ENCODE data around the gene PDXDC1. TPM values are rescaled to one million over a fixed set of nuclear protein-coding genes. Genes with fewer than 3 reads are reported as not detected.
"Not testable (repeated sequence)": the region's sequence is repeated elsewhere in the genome, so short reads cannot be mapped to it uniquely, and the experiment has no call there.

The PDXDC1 gene
- total and polyA plus RNA-seq, 4 donors: 35.7 to 109 (median 69.6) TPM

- peaks cover 0 to 12% (median 7%) of the 10 kb centered on the region in 4 donors for H3K36me3 ChIP-seq (ENCODE audit: control insufficient read depth in 4 of 4, insufficient read depth in 4 of 4, low read length in 4 of 4)
- not testable (repeated sequence) for H3K27me3 ChIP-seq (ENCODE audit: control insufficient read depth in 3 of 3, insufficient read depth in 3 of 3, low read length in 2 of 3); H3K4me3 ChIP-seq; H3K9me3 ChIP-seq (ENCODE audit: control insufficient read depth in 4 of 4, insufficient read depth in 3 of 4, low read length in 3 of 4); DNase-seq; H3K27ac ChIP-seq (ENCODE audit: low read depth in 1 of 2, low read length in 1 of 2); ATAC-seq (ENCODE audit: insufficient read depth, low FRiP score); H3K9ac ChIP-seq (ENCODE audit: insufficient read depth in 1 of 2, low read length in 2 of 2); H3K4me1 ChIP-seq (ENCODE audit: control insufficient read depth in 5 of 5, insufficient read depth in 5 of 5, low read length in 5 of 5)
- 94 to 100% methylated on average over 1 of the region's 3 CpGs for WGBS, 2 donors
Measured at GRCh38 chr16:15002448-15002847, 27.6 kb downstream of the PDXDC1 start.

GRCh38 chr16:15005357-15006132, 30.7 kb downstream of the PDXDC1 start:
- not testable (repeated sequence) for H3K27me3 ChIP-seq (ENCODE audit: control insufficient read depth in 3 of 3, insufficient read depth in 3 of 3, low read length in 2 of 3); H3K9ac ChIP-seq (ENCODE audit: insufficient read depth in 1 of 2, low read length in 2 of 2); ATAC-seq (ENCODE audit: insufficient read depth, low FRiP score); H3K9me3 ChIP-seq (ENCODE audit: control insufficient read depth in 4 of 4, insufficient read depth in 3 of 4, low read length in 3 of 4); H3K4me1 ChIP-seq (ENCODE audit: control insufficient read depth in 5 of 5, insufficient read depth in 5 of 5, low read length in 5 of 5); H3K27ac ChIP-seq (ENCODE audit: low read depth in 1 of 2, low read length in 1 of 2); H3K36me3 ChIP-seq (ENCODE audit: control insufficient read depth in 4 of 4, insufficient read depth in 4 of 4, low read length in 4 of 4); H3K4me3 ChIP-seq
- 79 to 80% methylated on average over 5 of the region's 5 CpGs for WGBS, 2 donors
- DNase-seq: peak in 1 of 3 donors; percentile 4

- H3K4me3 ChIP-seq; H3K27me3 ChIP-seq (ENCODE audit: control insufficient read depth in 3 of 3, insufficient read depth in 3 of 3, low read length in 2 of 3); H3K4me1 ChIP-seq (ENCODE audit: control insufficient read depth in 5 of 5, insufficient read depth in 5 of 5, low read length in 5 of 5); H3K9me3 ChIP-seq (ENCODE audit: control insufficient read depth in 4 of 4, insufficient read depth in 3 of 4, low read length in 3 of 4); H3K27ac ChIP-seq (ENCODE audit: low read depth in 1 of 2, low read length in 1 of 2); DNase-seq; H3K9ac ChIP-seq (ENCODE audit: insufficient read depth in 1 of 2, low read length in 2 of 2); H3K36me3 ChIP-seq (ENCODE audit: control insufficient read depth in 4 of 4, insufficient read depth in 4 of 4, low read length in 4 of 4); ATAC-seq (ENCODE audit: insufficient read depth, low FRiP score): not testable (repeated sequence)
- WGBS, 2 donors: 80 to 91% methylated on average over 3 of the region's 3 CpGs
Measured at GRCh38 chr16:15008647-15009046, 33.8 kb downstream of the PDXDC1 start.

GRCh38 chr16:15012941-15013340, 38.1 kb downstream of the PDXDC1 start:
- peaks cover 0 to 11% (median 3%) of the 10 kb centered on the region in 4 donors for H3K36me3 ChIP-seq (ENCODE audit: control insufficient read depth in 4 of 4, insufficient read depth in 4 of 4, low read length in 4 of 4)
- not testable (repeated sequence) for H3K4me3 ChIP-seq

GRCh38 chr16:15015671-15016070, 40.8 kb downstream of the PDXDC1 start:
- not testable (repeated sequence) for DNase-seq; H3K9ac ChIP-seq (ENCODE audit: insufficient read depth in 1 of 2, low read length in 2 of 2); H3K9me3 ChIP-seq (ENCODE audit: control insufficient read depth in 4 of 4, insufficient read depth in 3 of 4, low read length in 3 of 4); H3K4me1 ChIP-seq (ENCODE audit: control insufficient read depth in 5 of 5, insufficient read depth in 5 of 5, low read length in 5 of 5); H3K4me3 ChIP-seq; ATAC-seq (ENCODE audit: insufficient read depth, low FRiP score); H3K27me3 ChIP-seq (ENCODE audit: control insufficient read depth in 3 of 3, insufficient read depth in 3 of 3, low read length in 2 of 3); H3K27ac ChIP-seq (ENCODE audit: low read depth in 1 of 2, low read length in 1 of 2)
- H3K36me3 ChIP-seq (ENCODE audit: control insufficient read depth in 4 of 4, insufficient read depth in 4 of 4, low read length in 4 of 4): peaks cover 2 to 17% (median 9%) of the 10 kb centered on the region in 4 donors
- 95 to 98% methylated on average over 3 of the region's 3 CpGs for WGBS, 2 donors

More at GRCh38 chr16:15012941-15013340, 38.1 kb downstream of the PDXDC1 start:
- H3K27me3 ChIP-seq (ENCODE audit: control insufficient read depth in 3 of 3, insufficient read depth in 3 of 3, low read length in 2 of 3); H3K27ac ChIP-seq (ENCODE audit: low read depth in 1 of 2, low read length in 1 of 2); ATAC-seq (ENCODE audit: insufficient read depth, low FRiP score); DNase-seq; H3K9me3 ChIP-seq (ENCODE audit: control insufficient read depth in 4 of 4, insufficient read depth in 3 of 4, low read length in 3 of 4); H3K4me1 ChIP-seq (ENCODE audit: control insufficient read depth in 5 of 5, insufficient read depth in 5 of 5, low read length in 5 of 5); H3K9ac ChIP-seq (ENCODE audit: insufficient read depth in 1 of 2, low read length in 2 of 2): not testable (repeated sequence)
- WGBS, 2 donors: 97% methylated on average over 10 of the region's 10 CpGs

- 67 to 71% methylated on average over 4 of the region's 4 CpGs for WGBS, 2 donors
- not testable (repeated sequence) for ATAC-seq (ENCODE audit: insufficient read depth, low FRiP score); H3K27me3 ChIP-seq (ENCODE audit: control insufficient read depth in 3 of 3, insufficient read depth in 3 of 3, low read length in 2 of 3); H3K9ac ChIP-seq (ENCODE audit: insufficient read depth in 1 of 2, low read length in 2 of 2); H3K4me1 ChIP-seq (ENCODE audit: control insufficient read depth in 5 of 5, insufficient read depth in 5 of 5, low read length in 5 of 5); H3K9me3 ChIP-seq (ENCODE audit: control insufficient read depth in 4 of 4, insufficient read depth in 3 of 4, low read length in 3 of 4); H3K4me3 ChIP-seq
- H3K27ac ChIP-seq (ENCODE audit: low read depth in 1 of 2, low read length in 1 of 2): peak overlapping the region in 1 of 2 donors; percentile 8
- DNase-seq: peak in 1 of 3 donors; percentile 17
- peaks cover 2 to 19% (median 9%) of the 10 kb centered on the region in 4 donors for H3K36me3 ChIP-seq (ENCODE audit: control insufficient read depth in 4 of 4, insufficient read depth in 4 of 4, low read length in 4 of 4)
Measured at GRCh38 chr16:15016354-15016753, 41.5 kb downstream of the PDXDC1 start.

GRCh38 chr16:15016951-15017580, 42.2 kb downstream of the PDXDC1 start:
- H3K9me3 ChIP-seq (ENCODE audit: control insufficient read depth in 4 of 4, insufficient read depth in 3 of 4, low read length in 3 of 4); H3K27me3 ChIP-seq (ENCODE audit: control insufficient read depth in 3 of 3, insufficient read depth in 3 of 3, low read length in 2 of 3); ATAC-seq (ENCODE audit: insufficient read depth, low FRiP score); H3K4me3 ChIP-seq; H3K9ac ChIP-seq (ENCODE audit: insufficient read depth in 1 of 2, low read length in 2 of 2); H3K27ac ChIP-seq (ENCODE audit: low read depth in 1 of 2, low read length in 1 of 2); H3K4me1 ChIP-seq (ENCODE audit: control insufficient read depth in 5 of 5, insufficient read depth in 5 of 5, low read length in 5 of 5): not testable (repeated sequence)
- peak; percentile 42 to 81 (median 69) for DNase-seq
- peaks cover 2 to 22% (median 11%) of the 10 kb centered on the region in 4 donors for H3K36me3 ChIP-seq (ENCODE audit: control insufficient read depth in 4 of 4, insufficient read depth in 4 of 4, low read length in 4 of 4)
- WGBS, 2 donors: 42 to 76% methylated on average over 4 of the region's 4 CpGs

GRCh38 chr16:15021429-15021828, 46.6 kb downstream of the PDXDC1 start:
- H3K9me3 ChIP-seq (ENCODE audit: control insufficient read depth in 4 of 4, insufficient read depth in 3 of 4, low read length in 3 of 4); H3K4me1 ChIP-seq (ENCODE audit: control insufficient read depth in 5 of 5, insufficient read depth in 5 of 5, low read length in 5 of 5); ATAC-seq (ENCODE audit: insufficient read depth, low FRiP score); DNase-seq; H3K27ac ChIP-seq (ENCODE audit: low read depth in 1 of 2, low read length in 1 of 2); H3K27me3 ChIP-seq (ENCODE audit: control insufficient read depth in 3 of 3, insufficient read depth in 3 of 3, low read length in 2 of 3); H3K4me3 ChIP-seq; H3K9ac ChIP-seq (ENCODE audit: insufficient read depth in 1 of 2, low read length in 2 of 2): not testable (repeated sequence)
- H3K36me3 ChIP-seq (ENCODE audit: control insufficient read depth in 4 of 4, insufficient read depth in 4 of 4, low read length in 4 of 4): peaks cover 2 to 30% (median 13%) of the 10 kb centered on the region in 4 donors
- WGBS, 2 donors: 89 to 90% methylated on average over 7 of the region's 7 CpGs
